Osteoblast (primary cell): Measurements from ENCODE around the gene TRMU. TPM values are rescaled to one million over a fixed set of nuclear protein-coding genes. Genes with fewer than 3 reads are reported as not detected.

Experiments used
- DNase-seq: peaks from one replicate; pipeline ENCODE4 v3.0.0; 2011; ENCODE audit warnings: low spot score, mixed read lengths; ENCODE audit not compliant: insufficient read length; ENCODE audit errors: missing footprints
- H2AFZ ChIP-seq: 2 replicates; pipeline ENCODE4 v1.6.0; 2011; ENCODE audit warnings: mild to moderate bottlenecking, low read length
- H3K27ac ChIP-seq: 2 replicates; pipeline ENCODE4 v1.5.1; 2011; ENCODE audit warnings: mild to moderate bottlenecking, low read depth, low read length, moderate library complexity
- H3K27me3 ChIP-seq: 2 replicates; pipeline ENCODE4 v1.6.0; 2012; ENCODE audit warnings: mild to moderate bottlenecking, control low read depth, inconsistent platforms, low read length, moderate library complexity; ENCODE audit not compliant: insufficient read depth
- H3K36me3 ChIP-seq: 2 replicates; pipeline ENCODE4 v1.5.1; 2011; ENCODE audit warnings: mild to moderate bottlenecking, low read length, control low read depth, moderate library complexity; ENCODE audit not compliant: insufficient read depth
- H3K4me1 ChIP-seq: 2 replicates; pipeline ENCODE4 v1.5.1; 2011; ENCODE audit warnings: mild to moderate bottlenecking, low read length, control low read depth, moderate library complexity; ENCODE audit not compliant: insufficient read depth
- H3K4me2 ChIP-seq: 2 replicates; pipeline ENCODE4 v1.6.0; 2011; ENCODE audit warnings: mild to moderate bottlenecking, low read length; ENCODE audit not compliant: insufficient read depth
- H3K4me3 ChIP-seq: fragments of 200-600 bp; sonication (generic); 3 replicates; pipeline ENCODE4 v1.5.1; 2012; ENCODE audit warnings: mild to moderate bottlenecking, low read length, inconsistent platforms; ENCODE audit not compliant: insufficient read depth
- H3K79me2 ChIP-seq: 2 replicates; pipeline ENCODE4 v1.6.0; 2012; ENCODE audit warnings: mild to moderate bottlenecking, low read length, control low read depth, inconsistent platforms; ENCODE audit not compliant: insufficient read depth
- H3K9me3 ChIP-seq: 2 replicates; pipeline ENCODE4 v1.5.1; 2011; ENCODE audit warnings: low read depth, low read length, control low read depth
- H4K20me1 ChIP-seq: 2 replicates; pipeline ENCODE4 v1.6.0; 2012; ENCODE audit warnings: mild to moderate bottlenecking, low read length, control low read depth; ENCODE audit not compliant: insufficient read depth
- CTCF ChIP-seq: IDR thresholded peaks from 2 replicates; pipeline ENCODE4 v1.5.1; 2011; ENCODE audit warnings: mild to moderate bottlenecking, low read depth, low read length, moderate library complexity; ENCODE audit errors: extremely low read depth
- total RNA-seq: library from RNA; depleted of rRNA; stranded (reverse); fragments of >200 nt; gene quantifications from 2 replicates; pipeline ENCODE4 v1.2.3, GENCODE V29; 2012

The TRMU gene
- total RNA-seq, 1 donor, result 22.1 TPM

GRCh38 chr22:46315976-46316375 lies 19.5 kb upstream of the TRMU start:
- no peaks in the 10 kb centered on the region for H3K9me3 ChIP-seq

GRCh38 chr22:46317646-46318045 lies 17.9 kb upstream of the TRMU start:
- no peaks in the 10 kb centered on the region for H3K4me1 ChIP-seq
- peak; percentile 34 for DNase-seq
- TF ChIP-seq CTCF, result no peak
- peaks cover 30% of the 10 kb centered on the region for H3K79me2 ChIP-seq
- no peak overlapping the region for H3K27ac ChIP-seq
- no peak overlapping the region for H2AFZ ChIP-seq
- H4K20me1 ChIP-seq, result no peaks in the 10 kb centered on the region
- H3K4me2 ChIP-seq, result no peak overlapping the region
- H3K4me3 ChIP-seq, result no peak overlapping the region
- H3K36me3 ChIP-seq, result peaks cover 15% of the 10 kb centered on the region
- H3K27me3 ChIP-seq, result no peaks in the 10 kb centered on the region
- H3K9me3 ChIP-seq, result no peaks in the 10 kb centered on the region

More at GRCh38 chr22:46315976-46316375, 19.5 kb upstream of the TRMU start:
- Histone ChIP-seq H3K4me1 (no peaks in the 10 kb centered on the region), H3K27ac (no peak overlapping the region), H3K36me3 (peaks cover 27% of the 10 kb centered on the region), H3K27me3 (no peaks in the 10 kb centered on the region), H3K4me2 (no peak overlapping the region), H2AFZ (no peak overlapping the region), H3K4me3 (no peak overlapping the region), H4K20me1 (no peaks in the 10 kb centered on the region), H3K79me2 (peaks cover 30% of the 10 kb centered on the region)
- TF ChIP-seq CTCF, result no peak
- DNase-seq, result peak; percentile 68

GRCh38 chr22:46318576-46318975 lies 16.9 kb upstream of the TRMU start:
- H3K4me3 ChIP-seq, result no peak overlapping the region
- H3K27ac ChIP-seq, result no peak overlapping the region
- DNase-seq, result no peak
- H3K4me2 ChIP-seq, result no peak overlapping the region
- H3K4me1 ChIP-seq, result no peaks in the 10 kb centered on the region
- no peak for TF ChIP-seq CTCF
- no peak overlapping the region for H2AFZ ChIP-seq
- no peaks in the 10 kb centered on the region for H4K20me1 ChIP-seq
- H3K79me2 ChIP-seq, result peaks cover 30% of the 10 kb centered on the region
- H3K36me3 ChIP-seq, result peaks cover 15% of the 10 kb centered on the region
- no peaks in the 10 kb centered on the region for H3K9me3 ChIP-seq
- no peaks in the 10 kb centered on the region for H3K27me3 ChIP-seq

- no peaks in the 10 kb centered on the region for H4K20me1 ChIP-seq
- H3K4me1 ChIP-seq, result no peaks in the 10 kb centered on the region
- peaks cover 19% of the 10 kb centered on the region for H3K36me3 ChIP-seq
- H3K79me2 ChIP-seq, result peaks cover 26% of the 10 kb centered on the region
- no peaks in the 10 kb centered on the region for H3K9me3 ChIP-seq
- no peak overlapping the region for H3K4me3 ChIP-seq
- H3K27me3 ChIP-seq, result no peaks in the 10 kb centered on the region
- H3K4me2 ChIP-seq, result no peak overlapping the region
- H2AFZ ChIP-seq, result no peak overlapping the region
- no peak for DNase-seq
- H3K27ac ChIP-seq, result no peak overlapping the region
- TF ChIP-seq CTCF, result no peak
These were observed 16.2 kb upstream of the TRMU start for GRCh38 chr22:46319319-46319718.
